GM12872 (cell line): ENCODE results near the gene XK.

Experiments
- TF ChIP-seq, protein P1 (sequence below): IDR thresholded peaks from 3 replicates; pipeline ENCODE4 v1.5.1; 2011; ENCODE audit warnings: low read depth, mild to moderate bottlenecking, low read length, moderate library complexity; ENCODE audit not compliant: insufficient read depth

The XK gene

DNA sequence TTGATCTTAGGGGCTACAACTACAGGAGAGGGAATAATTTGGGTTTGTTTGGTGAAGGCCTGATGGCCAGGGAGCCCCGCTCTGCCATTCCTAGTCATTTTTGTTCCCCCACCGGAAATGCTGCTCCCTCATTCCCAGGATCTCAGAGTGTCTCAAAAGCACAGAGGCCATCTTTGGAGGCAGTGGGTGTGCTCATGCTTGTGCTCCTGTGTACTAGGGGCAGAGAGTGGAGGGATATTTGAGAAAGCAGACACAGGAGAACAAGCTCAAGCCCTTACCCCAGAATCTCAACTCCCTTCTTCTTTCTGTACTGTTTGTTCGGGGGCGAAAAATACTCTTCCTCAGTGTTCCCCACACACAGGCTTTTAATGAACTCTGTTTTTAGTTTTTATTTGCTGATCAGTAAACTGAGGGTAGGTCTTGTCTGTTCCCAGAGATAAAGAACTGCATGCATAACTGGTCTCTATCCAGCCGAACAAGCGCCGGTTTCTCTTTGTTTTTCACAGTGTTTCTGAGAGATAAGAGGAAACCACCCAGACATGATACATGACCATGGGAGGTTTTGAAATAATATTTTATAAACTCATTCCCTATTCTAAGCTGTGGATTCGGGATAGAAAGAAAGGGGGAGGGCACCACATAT, 32.9 kb upstream of the XK start:
- TF ChIP-seq, protein P1, sequence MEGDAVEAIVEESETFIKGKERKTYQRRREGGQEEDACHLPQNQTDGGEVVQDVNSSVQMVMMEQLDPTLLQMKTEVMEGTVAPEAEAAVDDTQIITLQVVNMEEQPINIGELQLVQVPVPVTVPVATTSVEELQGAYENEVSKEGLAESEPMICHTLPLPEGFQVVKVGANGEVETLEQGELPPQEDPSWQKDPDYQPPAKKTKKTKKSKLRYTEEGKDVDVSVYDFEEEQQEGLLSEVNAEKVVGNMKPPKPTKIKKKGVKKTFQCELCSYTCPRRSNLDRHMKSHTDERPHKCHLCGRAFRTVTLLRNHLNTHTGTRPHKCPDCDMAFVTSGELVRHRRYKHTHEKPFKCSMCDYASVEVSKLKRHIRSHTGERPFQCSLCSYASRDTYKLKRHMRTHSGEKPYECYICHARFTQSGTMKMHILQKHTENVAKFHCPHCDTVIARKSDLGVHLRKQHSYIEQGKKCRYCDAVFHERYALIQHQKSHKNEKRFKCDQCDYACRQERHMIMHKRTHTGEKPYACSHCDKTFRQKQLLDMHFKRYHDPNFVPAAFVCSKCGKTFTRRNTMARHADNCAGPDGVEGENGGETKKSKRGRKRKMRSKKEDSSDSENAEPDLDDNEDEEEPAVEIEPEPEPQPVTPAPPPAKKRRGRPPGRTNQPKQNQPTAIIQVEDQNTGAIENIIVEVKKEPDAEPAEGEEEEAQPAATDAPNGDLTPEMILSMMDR: no peak

DNA sequence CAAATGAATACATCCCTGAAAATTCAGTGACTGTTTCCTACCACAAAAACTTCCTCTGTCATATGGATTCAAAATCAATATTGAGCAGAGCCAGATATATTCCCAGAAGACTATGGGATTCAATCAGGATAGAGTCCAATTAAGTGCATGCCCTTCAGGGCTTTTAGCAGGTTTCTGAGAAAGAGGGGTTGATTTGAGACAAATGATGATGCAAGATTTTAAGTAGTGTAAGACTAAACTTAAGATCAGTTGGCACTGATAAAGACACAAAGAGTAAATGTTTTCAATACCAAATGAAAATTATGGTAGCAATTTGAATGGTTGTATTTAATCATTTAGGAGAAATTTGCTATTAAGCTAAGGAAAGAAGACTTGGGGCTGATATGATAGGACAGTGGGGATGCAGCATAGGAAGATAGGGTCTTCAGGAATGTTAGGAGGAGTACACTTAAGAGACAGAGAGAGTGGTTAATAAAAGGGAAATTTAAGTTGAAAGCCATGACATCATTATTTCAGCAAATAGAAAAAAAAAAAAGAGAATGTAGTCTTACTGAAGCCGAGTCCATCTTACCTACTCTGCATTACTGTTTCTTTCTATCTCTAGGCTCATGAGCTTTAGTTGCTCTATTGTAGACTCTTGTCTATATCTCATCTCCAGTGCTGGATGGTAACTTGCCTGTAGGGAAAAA, 32.0 kb upstream of the XK start:
- TF ChIP-seq, protein P1: no peak

DNA sequence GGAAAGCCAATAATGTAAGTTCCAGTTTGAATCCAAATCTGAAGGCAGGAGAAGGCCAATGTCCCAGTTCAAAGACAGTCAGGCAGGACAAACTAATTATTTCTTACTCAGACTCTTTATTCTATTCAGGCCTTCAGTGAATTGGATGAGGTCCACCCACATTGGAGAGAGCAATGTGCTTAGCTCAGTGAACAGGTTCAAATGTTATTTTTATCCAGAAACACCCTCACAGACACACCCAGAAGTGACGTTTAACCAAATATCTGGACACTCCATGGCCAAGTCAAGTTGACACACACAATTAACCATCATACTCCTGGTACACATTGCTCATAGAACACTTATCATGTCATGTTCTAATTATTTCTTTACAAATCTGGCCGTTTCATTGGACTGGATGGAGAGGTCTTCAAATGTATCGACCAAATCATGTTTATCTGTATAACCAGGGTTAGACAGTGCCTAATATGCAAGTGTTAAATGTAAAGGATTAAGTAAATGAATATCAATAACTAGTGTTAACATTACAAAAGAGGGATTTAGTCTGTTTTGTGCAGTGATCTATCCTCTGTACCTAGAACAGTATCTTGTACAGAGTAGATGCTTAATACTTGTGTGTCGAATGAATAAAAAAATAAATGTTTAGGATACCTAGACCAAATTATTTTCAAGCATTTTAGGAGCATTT, 27.1 kb upstream of the XK start:
- TF ChIP-seq, protein P1: no peak

DNA sequence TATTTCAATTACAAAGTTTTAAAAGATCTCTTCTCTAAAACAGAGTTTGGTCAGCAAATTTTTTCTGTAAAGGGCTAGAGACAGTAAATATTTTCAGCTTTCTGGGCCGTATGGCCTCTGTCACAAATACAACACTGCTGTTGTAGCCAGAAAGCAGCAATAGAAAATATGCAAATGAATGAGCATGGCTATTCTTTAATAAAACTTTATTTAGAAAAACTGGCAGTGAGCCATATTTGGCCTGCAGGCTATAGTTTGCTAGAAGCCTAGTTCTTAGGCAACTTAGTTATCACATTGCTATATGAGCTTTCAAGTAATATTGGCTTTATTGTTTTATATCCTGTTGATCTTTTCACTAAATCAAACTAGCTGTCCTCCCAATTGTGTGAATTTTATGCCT, 26.5 kb upstream of the XK start:
- TF ChIP-seq, protein P1: no peak

DNA sequence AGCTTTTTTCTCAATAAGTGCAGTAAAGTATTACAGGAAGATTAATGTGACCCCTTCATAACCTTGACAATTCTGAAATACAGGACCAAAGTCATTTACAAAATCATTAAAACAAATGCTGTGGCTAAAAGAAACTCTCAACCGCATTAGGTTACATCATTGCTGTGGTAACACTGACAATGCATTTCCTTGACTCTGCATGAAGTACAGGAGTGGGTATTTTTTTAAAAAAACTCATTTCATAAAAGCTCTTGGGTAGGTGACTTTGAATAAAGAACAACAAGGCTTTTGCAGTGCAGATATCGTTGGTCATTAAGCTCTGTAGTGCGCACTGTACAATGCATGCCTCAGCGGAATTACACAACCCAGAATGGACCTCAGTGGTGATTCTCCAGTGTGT, 23.4 kb upstream of the XK start:
- TF ChIP-seq, protein P1: no peak

DNA sequence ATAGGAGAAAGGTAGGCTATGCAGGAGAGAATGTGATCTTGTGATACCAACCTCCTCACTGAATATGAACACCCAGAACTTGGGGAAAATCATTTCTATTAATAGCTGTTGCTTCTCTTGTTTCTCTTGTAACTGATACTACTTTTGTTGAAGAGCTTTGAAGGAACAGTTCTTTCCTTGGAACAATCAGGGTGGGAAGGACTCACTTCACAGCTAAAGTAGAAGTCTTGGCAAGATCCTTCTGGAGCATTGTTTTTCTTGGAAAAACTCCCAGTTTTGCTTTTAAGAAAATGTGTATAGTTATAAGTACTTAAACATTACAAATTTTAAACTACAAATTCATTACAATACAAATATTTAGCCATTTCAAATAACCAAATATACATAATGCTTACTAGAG, 19.1 kb upstream of the XK start:
- TF ChIP-seq, protein P1: no peak

DNA sequence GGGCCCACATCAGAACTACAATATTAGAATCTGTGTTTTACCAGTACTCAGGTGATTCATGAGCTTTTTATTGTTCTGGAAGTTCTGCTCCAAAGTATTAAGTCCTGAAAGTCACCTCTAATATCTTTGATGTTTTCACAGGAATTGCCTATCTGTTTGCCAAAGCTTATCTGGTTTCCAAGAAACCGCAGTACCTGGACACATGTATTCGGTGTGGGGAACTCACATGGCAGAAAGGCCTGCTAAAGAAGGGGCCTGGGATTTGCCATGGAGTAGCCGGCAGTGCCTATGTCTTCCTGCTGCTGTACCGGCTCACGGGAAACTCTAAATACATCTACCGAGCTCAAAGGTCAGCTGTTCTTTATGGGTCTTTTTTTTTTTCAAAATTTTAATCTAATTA, 18.4 kb upstream of the XK start:
- TF ChIP-seq, protein P1: no peak
